GM19238 (cell line): Measurements from ENCODE around the gene BDKRB2.
A peak's percentile ranks its signal among the peaks of the same experiment; 100 is the strongest.

ENCODE experiments used
- DNase-seq: peaks from one replicate; pipeline ENCODE4 v3.0.0; 2011; ENCODE audit warnings: low spot score; ENCODE audit not compliant: insufficient read length

The BDKRB2 gene

GRCh38 chr14:96270565-96271420, 66.2 kb downstream of the BDKRB2 start:
- DNase-seq, result no peak

- DNase-seq, result no peak
Observed at GRCh38 chr14:96271421-96271762, 66.8 kb downstream of the BDKRB2 start.

GRCh38 chr14:96272777-96273473, 68.3 kb downstream of the BDKRB2 start:
- no peak for DNase-seq

- DNase-seq, result no peak
Observed at GRCh38 chr14:96273629-96274028, 69.0 kb downstream of the BDKRB2 start.

DNA sequence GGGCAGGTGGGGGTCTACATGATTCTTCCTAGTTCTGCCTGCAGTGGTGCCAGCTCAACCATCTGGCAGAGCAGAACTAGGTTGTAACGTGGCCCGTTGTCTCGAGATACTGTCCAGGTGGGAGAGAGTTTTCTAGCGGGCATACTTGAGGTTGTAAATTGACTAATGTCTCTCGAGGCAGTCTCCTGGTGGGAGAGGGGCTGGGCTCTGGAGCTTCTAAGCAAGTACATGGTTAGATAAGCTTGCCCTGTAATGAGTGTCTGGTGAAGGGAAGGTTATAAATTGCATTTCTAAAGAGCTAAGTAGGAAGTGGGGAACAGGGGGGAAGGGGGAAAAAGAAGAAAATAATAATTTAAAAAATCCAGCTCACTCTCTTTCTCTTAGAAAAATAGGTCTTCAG, 69.5 kb downstream of the BDKRB2 start:
- no peak for DNase-seq

- no peak for DNase-seq
Observed at GRCh38 chr14:96274543-96274942, 69.9 kb downstream of the BDKRB2 start.

- peak; percentile 47 for DNase-seq
Observed at GRCh38 chr14:96275177-96276112, 70.8 kb downstream of the BDKRB2 start.

DNA sequence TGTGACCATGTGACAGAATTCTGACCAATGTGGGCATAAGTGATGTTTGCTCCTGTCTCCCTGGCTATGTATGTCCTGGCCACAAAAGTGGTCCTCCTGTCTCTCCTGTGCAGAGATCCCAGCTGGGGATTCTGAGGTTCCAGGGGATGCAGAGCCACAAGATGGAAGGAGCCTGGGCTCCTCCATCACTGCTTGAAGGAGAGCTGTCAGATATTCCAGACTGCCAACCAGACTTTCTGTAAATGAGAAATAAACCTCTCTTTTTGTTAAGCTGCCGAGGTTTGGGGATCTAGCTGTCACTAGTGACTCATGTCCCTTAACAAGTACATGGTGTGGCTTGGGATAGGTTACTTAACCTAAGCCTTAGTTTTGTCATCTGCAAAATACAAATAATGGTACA, 73.3 kb downstream of the BDKRB2 start:
- DNase-seq, result no peak

DNA sequence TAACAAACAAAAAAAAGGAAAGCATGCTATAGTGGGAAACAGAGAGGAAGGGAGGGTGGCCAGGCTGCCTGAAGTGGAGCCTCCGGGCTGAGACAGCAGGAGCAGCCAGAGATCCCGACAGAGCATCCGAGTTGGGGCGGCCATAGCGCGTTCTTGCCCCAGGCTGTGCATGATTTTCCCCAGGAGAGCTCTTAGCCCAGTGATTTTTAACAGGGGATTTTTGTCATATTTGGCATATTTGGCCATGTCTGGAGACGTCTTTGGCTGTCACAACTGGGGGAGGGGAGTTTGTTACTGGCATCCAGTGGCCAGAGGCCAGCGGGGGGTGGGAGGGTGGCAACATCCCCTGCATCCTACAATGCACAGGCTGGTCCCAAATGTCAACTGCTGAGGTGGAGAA, 74.9 kb downstream of the BDKRB2 start:
- DNase-seq, result no peak

DNA sequence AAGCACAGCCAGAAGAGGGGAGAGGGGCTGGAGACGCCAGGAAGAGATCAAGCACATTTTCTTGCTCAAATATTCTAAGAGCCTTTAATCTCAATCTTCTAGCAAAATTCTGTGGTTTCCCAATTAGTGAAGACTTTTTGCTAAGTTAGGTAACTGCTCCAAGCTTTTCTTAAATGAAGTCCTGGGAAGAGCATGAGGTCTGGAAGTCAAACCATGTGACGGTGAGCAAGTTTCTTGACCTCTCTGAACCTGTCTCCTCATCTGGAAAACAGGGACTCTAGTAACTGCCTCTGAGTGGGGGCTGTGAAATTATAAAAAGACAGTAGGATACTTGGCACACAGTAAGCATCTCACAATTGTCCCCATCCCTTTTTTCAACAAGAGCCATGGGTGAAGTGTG, 75.5 kb downstream of the BDKRB2 start:
- DNase-seq, result no peak

DNA sequence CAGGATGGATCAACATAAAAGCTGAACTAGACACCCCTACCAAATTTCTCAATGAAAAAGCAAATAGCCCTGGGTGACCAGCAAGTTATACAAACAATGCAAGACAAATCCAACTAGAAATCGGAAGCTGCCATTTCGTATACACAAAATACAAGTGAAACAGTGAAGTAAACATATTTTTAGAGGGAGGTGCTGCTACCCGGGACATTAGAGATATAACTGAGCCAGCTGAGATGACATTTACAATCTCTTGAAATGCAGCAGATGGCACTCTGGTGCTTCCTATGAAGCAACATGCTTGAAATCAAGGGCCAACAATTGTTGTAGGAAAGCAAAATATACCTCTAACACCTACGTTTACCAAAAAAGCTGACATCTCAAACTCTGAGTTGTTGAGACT, 76.8 kb downstream of the BDKRB2 start:
- DNase-seq, result no peak

- DNase-seq, result no peak
Observed at GRCh38 chr14:96284008-96284407, 79.4 kb downstream of the BDKRB2 start.

GRCh38 chr14:96284430-96284829, 79.8 kb downstream of the BDKRB2 start:
- no peak for DNase-seq

- no peak for DNase-seq
Observed at GRCh38 chr14:96285667-96286066, 81.0 kb downstream of the BDKRB2 start.

DNA sequence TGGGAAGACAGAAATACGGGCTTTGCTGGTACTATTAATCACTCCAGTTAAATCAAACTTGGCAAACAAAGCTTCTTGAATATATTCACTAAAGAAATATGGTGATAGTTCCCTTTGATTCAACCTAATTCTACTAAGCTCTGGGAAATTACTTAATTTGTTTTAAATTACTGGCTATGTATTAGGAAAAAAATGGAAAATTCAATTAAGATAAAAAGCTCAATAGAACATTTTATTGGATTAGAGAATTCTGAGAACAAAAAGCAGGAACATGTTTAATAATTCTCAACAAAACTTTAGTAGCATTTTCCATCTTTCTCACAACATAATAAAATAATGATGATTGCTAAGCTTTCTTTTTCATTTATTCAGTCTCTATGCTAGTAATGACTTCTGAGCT, 81.6 kb downstream of the BDKRB2 start:
- DNase-seq, result no peak

- no peak for DNase-seq
Observed at GRCh38 chr14:96287856-96288255, 83.2 kb downstream of the BDKRB2 start.
